HepG2 (cell line): ENCODE data around the gene C6orf136. TPM values are rescaled to one million over a fixed set of nuclear protein-coding genes. Genes with fewer than 3 reads are reported as not detected.

Source experiments
- polyA plus RNA-seq, 8 experiments: library from polyadenylated mRNA; depleted of rRNA in 3 of 8; stranded (reverse) in 7 of 8; unstranded in 1 of 8; fragments of >200 nt; fragmentation: Illumina TruSeq in 4 of 8; extraction: Trizol in 4 of 8; gene quantifications; 2 replicates each; pipeline versions ENCODE4 v1.2.1 to v1.2.3, GENCODE V29; 2011 to 2016; ENCODE audit warnings: low read depth in 4 of 8, missing spikeins in 1 of 8, mixed read lengths in 1 of 8; ENCODE audit not compliant: insufficient read depth in 1 of 8
- total RNA-seq, 5 experiments: library from RNA; depleted of rRNA; stranded (reverse); fragments of >200 nt; fragmentation: Illumina TruSeq; extraction: Trizol; gene quantifications; 2 replicates each; pipeline ENCODE4 v1.2.3, GENCODE V29; 2016; ENCODE audit warnings: low read depth in 1 of 5

Gene C6orf136
- total and polyA plus RNA-seq, 2 of the 13 experiments (the other 11 are each of a cell fraction or from before 2014, with no cell fraction given): 12.0 to 26.2 TPM

Other genes with a start within 250 kb of the C6orf136 start
- gene HLA-E, start 157.6 kb upstream of the C6orf136 start, total RNA-seq (2016; rRNA removed; fragmentation: Illumina TruSeq; extraction: Trizol): 21.2 and 45.2 TPM in 2 replicates
- 90.4 and 99.8 TPM in 2 replicates for gene HLA-E, start 157.6 kb upstream of the C6orf136 start, polyA plus RNA-seq (2011; rRNA removed)
- 54.8 and 55.6 TPM in 2 replicates for gene GNL1, start 90.6 kb upstream of the C6orf136 start, total RNA-seq (2016; rRNA removed; fragmentation: Illumina TruSeq; extraction: Trizol)
- 35.0 and 46.8 TPM in 2 replicates for gene GNL1, start 90.6 kb upstream of the C6orf136 start, polyA plus RNA-seq (2011; rRNA removed)
- gene PRR3, start 89.8 kb upstream of the C6orf136 start, total RNA-seq (2016; rRNA removed; fragmentation: Illumina TruSeq; extraction: Trizol): 13.9 and 14.6 TPM in 2 replicates
- 20.6 and 21.2 TPM in 2 replicates for gene PRR3, start 89.8 kb upstream of the C6orf136 start, polyA plus RNA-seq (2011; rRNA removed)
- gene ABCF1, start 75.7 kb upstream of the C6orf136 start, total RNA-seq (2016; rRNA removed; fragmentation: Illumina TruSeq; extraction: Trizol): 98.9 and 104 TPM in 2 replicates
- 25.4 and 33.7 TPM in 2 replicates for gene ABCF1, start 75.7 kb upstream of the C6orf136 start, polyA plus RNA-seq (2011; rRNA removed)
- 19.5 and 38.4 TPM in 2 replicates for gene PPP1R10, start 29.9 kb upstream of the C6orf136 start, total RNA-seq (2016; rRNA removed; fragmentation: Illumina TruSeq; extraction: Trizol)
- 24.2 and 26.3 TPM in 2 replicates for gene PPP1R10, start 29.9 kb upstream of the C6orf136 start, polyA plus RNA-seq (2011; rRNA removed)
- 125 and 143 TPM in 2 replicates for gene MRPS18B, start 29.3 kb upstream of the C6orf136 start, total RNA-seq (2016; rRNA removed; fragmentation: Illumina TruSeq; extraction: Trizol)
- gene MRPS18B, start 29.3 kb upstream of the C6orf136 start, polyA plus RNA-seq (2011; rRNA removed): 120 and 131 TPM in 2 replicates
- 5.4 and 9.2 TPM in 2 replicates for gene ATAT1, start 20.3 kb upstream of the C6orf136 start, total RNA-seq (2016; rRNA removed; fragmentation: Illumina TruSeq; extraction: Trizol)
- gene ATAT1, start 20.3 kb upstream of the C6orf136 start, polyA plus RNA-seq (2011; rRNA removed): 23.4 and 23.6 TPM in 2 replicates
- 48.2 and 58.5 TPM in 2 replicates for gene DHX16, start 25.9 kb downstream of the C6orf136 start, total RNA-seq (2016; rRNA removed; fragmentation: Illumina TruSeq; extraction: Trizol)
- gene DHX16, start 25.9 kb downstream of the C6orf136 start, polyA plus RNA-seq (2011; rRNA removed): 57.0 and 73.4 TPM in 2 replicates
- gene PPP1R18, start 39.5 kb downstream of the C6orf136 start, total RNA-seq (2016; rRNA removed; fragmentation: Illumina TruSeq; extraction: Trizol): 3.1 and 4.9 TPM in 2 replicates
- 9.2 and 10.5 TPM in 2 replicates for gene PPP1R18, start 39.5 kb downstream of the C6orf136 start, polyA plus RNA-seq (2011; rRNA removed)
- gene NRM, start 43.9 kb downstream of the C6orf136 start, total RNA-seq (2016; rRNA removed; fragmentation: Illumina TruSeq; extraction: Trizol): 7.4 and 16.0 TPM in 2 replicates
- 12.5 TPM in 2 replicates for gene NRM, start 43.9 kb downstream of the C6orf136 start, polyA plus RNA-seq (2011; rRNA removed)
- gene MDC1, start 70.1 kb downstream of the C6orf136 start, total RNA-seq (2016; rRNA removed; fragmentation: Illumina TruSeq; extraction: Trizol): 8.4 and 20.5 TPM in 2 replicates
- gene MDC1, start 70.1 kb downstream of the C6orf136 start, polyA plus RNA-seq (2011; rRNA removed): 11.7 and 14.0 TPM in 2 replicates
- 911 and 1,275 TPM in 2 replicates for gene TUBB, start 73.2 kb downstream of the C6orf136 start, total RNA-seq (2016; rRNA removed; fragmentation: Illumina TruSeq; extraction: Trizol)
- 980 and 1,163 TPM in 2 replicates for gene TUBB, start 73.2 kb downstream of the C6orf136 start, polyA plus RNA-seq (2011; rRNA removed)
- 77.8 and 82.3 TPM in 2 replicates for gene FLOT1, start 95.6 kb downstream of the C6orf136 start, total RNA-seq (2016; rRNA removed; fragmentation: Illumina TruSeq; extraction: Trizol)
- gene FLOT1, start 95.6 kb downstream of the C6orf136 start, polyA plus RNA-seq (2011; rRNA removed): 130 and 150 TPM in 2 replicates
- 28.7 and 51.1 TPM in 2 replicates for gene IER3, start 97.4 kb downstream of the C6orf136 start, total RNA-seq (2016; rRNA removed; fragmentation: Illumina TruSeq; extraction: Trizol)
- 131 and 151 TPM in 2 replicates for gene IER3, start 97.4 kb downstream of the C6orf136 start, polyA plus RNA-seq (2011; rRNA removed)
- 7.0 and 16.7 TPM in 2 replicates for gene DDR1, start 237.4 kb downstream of the C6orf136 start, total RNA-seq (2016; rRNA removed; fragmentation: Illumina TruSeq; extraction: Trizol)
- gene DDR1, start 237.4 kb downstream of the C6orf136 start, polyA plus RNA-seq (2011; rRNA removed): 20.2 and 25.0 TPM in 2 replicates